Adrenal gland (tissue), 12 donors: Measurements from ENCODE around the gene KIF26B. TPM values are rescaled to one million over a fixed set of nuclear protein-coding genes. Genes with fewer than 3 reads are reported as not detected.

Experiments
- DNase-seq, 7 donors: peaks; one replicate each; pipeline ENCODE4 v3.0.0-alpha.2; 2019 to 2020
- H3K27ac ChIP-seq, 5 donors: fragments of 200-600 bp; sonication (generic) in 4 of 5; 1 replicate in 3 of 5; 2 replicates in 2 of 5; pipeline versions ENCODE4 v1.5.1 to v1.8.0; 2016 to 2020; ENCODE audit warnings: mild to moderate bottlenecking in 1 of 5
- H3K27me3 ChIP-seq: fragments of 200-600 bp; 2 replicates; pipeline ENCODE4 v1.8.0; 2021
- H3K36me3 ChIP-seq, 2 donors: fragments of 200-600 bp; replicated peaks in 1 of 2; 1 replicate in 1 of 2; 2 replicates in 1 of 2; pipeline versions ENCODE4 v1.5.1 to v1.8.0; 2018 to 2022
- H3K4me1 ChIP-seq, 2 donors: fragments of 200-600 bp; replicated peaks in 1 of 2; 1 replicate in 1 of 2; 2 replicates in 1 of 2; pipeline versions ENCODE4 v1.5.1 to v1.8.0; 2018 to 2021
- H3K4me3 ChIP-seq, 4 donors: fragments of 200-600 bp; sonication (generic) in 3 of 4; one replicate each; pipeline ENCODE4 v1.5.1; 2016 to 2018
- H3K9me3 ChIP-seq, 3 donors: fragments of 200-600 bp; sonication (generic) in 1 of 3; replicated peaks in 1 of 3; 1 replicate in 2 of 3; 2 replicates in 1 of 3; pipeline versions ENCODE4 v1.5.1 to v1.8.0; 2016 to 2021
- CTCF ChIP-seq, 6 experiments: fragments of 450-650 bp in 4 of 6; fragments of 200-600 bp in 2 of 6; sonication (generic) in 1 of 6; IDR thresholded peaks; 1 replicate in 5 of 6; 2 replicates in 1 of 6; pipeline versions ENCODE4 v1.5.1 to v1.8.0; 2016 to 2021; ENCODE audit warnings: antibody characterized with exemption in 6 of 6, mild to moderate bottlenecking in 2 of 6, moderate library complexity in 1 of 6
- POLR2A ChIP-seq, 2 donors: fragments of 450-650 bp; IDR thresholded peaks; one replicate each; pipeline ENCODE4 v1.6.1; 2017; ENCODE audit warnings: antibody characterized with exemption in 2 of 2, mild to moderate bottlenecking in 2 of 2, moderate library complexity in 1 of 2
- WGBS, 4 donors: extraction: QIAGEN DNeasy Blood & Tissue Kit in 2 of 4; methylation state at CpG; one replicate each; pipeline versions ENCODE4 v1.1.5 to v1.1.7; 2013 to 2017; 5-methylcytosine and 5-hydroxymethylcytosine counted together
- intact Hi-C, 2 donors: fragments of 100-400 bp; cut with DNase I; formaldehyde crosslinking; loops; one replicate each; pipeline versions ENCODE4 v1.14.1 to v1.15.0; 2022 to 2023
- polyA plus RNA-seq, 3 donors: library from polyadenylated mRNA; stranded (reverse); fragments of 200-250 nt in 2 of 3; fragments of 350-450 nt in 1 of 3; fragmentation: Illumina TruSeq in 1 of 3; extraction: RNeasy Lipid Tissue Mini Kit (QIAGEN cat#74804) in 1 of 3; gene quantifications; one replicate each; pipeline ENCODE4 v1.2.3, GENCODE V29; 2013 to 2014
- total RNA-seq, 9 donors: library from RNA; depleted of rRNA in 4 of 9; stranded (reverse); fragments of >200 nt in 4 of 9; fragments of 120-200 nt in 1 of 9; fragmentation: NEBNext Ultra II Directional in 1 of 9; extraction: Animal tissue kit (Norgen Biotek cat#: 25700) in 1 of 9; gene quantifications; one replicate each; pipeline versions ENCODE4 v1.1.0 to v1.2.4, GENCODE V29; 2013 to 2023
- donor health status: healthy with polysubstance abuse.
- donor health status: Bipolar disorder and iron deficiency.
- donor health status: DM: yes; HTN: yes; CAD: no.
- donor health status: DM: no; HTN: no; CAD: no.
- donor health status: DM: no; HTN: no; CAD: no.
- donor health status: DM: yes; HTN: yes; CAD: no.

Gene KIF26B
- total and polyA plus RNA-seq, 12 donors: 0.20 to 4.6 (median 2.6) TPM

- TF ChIP-seq POLR2A (IDR thresholded peaks at IDR 0.05) (no peak), CTCF (IDR thresholded peaks at IDR 0.05) (no peak)
- Histone ChIP-seq H3K27ac (no peak overlapping the region), H3K9me3 (no peaks in the 10 kb centered on the region), H3K4me3 (no peak overlapping the region), H3K4me1 (no peaks in the 10 kb centered on the region), H3K27me3 (no peaks in the 10 kb centered on the region), H3K36me3 (no peaks in the 10 kb centered on the region)
- intact Hi-C loops: no loop called here
- DNase-seq: no peak
- 75 to 84% (median 79%) methylated on average over 15 of the region's 15 CpGs for WGBS, 4 donors
These were observed 58.5 kb downstream of the KIF26B start for GRCh38 chr1:245213066-245213831.

DNA sequence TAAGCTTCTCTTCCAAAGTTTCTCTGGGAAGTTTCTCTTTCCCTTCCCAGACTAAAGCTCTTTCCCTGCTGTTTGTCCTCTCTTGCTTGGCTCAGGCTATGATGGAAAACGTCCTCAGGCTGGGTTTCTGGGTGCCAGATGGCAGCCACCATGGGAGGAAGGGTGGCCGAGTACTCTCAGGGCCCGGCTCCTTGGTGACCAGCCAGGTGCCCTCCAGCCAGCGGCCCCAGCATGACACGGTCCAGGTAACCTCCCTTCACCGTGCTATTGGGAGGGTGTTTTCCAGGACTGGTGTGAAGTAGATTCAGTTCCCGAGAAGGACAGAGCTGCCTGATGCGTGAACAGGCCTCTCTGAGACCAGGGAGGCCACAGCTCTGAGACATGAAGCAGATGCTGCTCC, 60.3 kb downstream of the KIF26B start:
- Histone ChIP-seq H3K36me3 (no peaks in the 10 kb centered on the region), H3K4me3 (no peak overlapping the region), H3K27me3 (no peaks in the 10 kb centered on the region), H3K27ac (no peak overlapping the region), H3K4me1 (no peaks in the 10 kb centered on the region), H3K9me3 (no peaks in the 10 kb centered on the region)
- WGBS, 4 donors: 74 to 89% (median 82%) methylated on average over 6 to 8 of the region's 8 CpGs
- TF ChIP-seq CTCF (IDR thresholded peaks at IDR 0.05) (no peak), POLR2A (IDR thresholded peaks at IDR 0.05) (no peak)
- intact Hi-C loops: no loop called here
- DNase-seq: no peak

DNA sequence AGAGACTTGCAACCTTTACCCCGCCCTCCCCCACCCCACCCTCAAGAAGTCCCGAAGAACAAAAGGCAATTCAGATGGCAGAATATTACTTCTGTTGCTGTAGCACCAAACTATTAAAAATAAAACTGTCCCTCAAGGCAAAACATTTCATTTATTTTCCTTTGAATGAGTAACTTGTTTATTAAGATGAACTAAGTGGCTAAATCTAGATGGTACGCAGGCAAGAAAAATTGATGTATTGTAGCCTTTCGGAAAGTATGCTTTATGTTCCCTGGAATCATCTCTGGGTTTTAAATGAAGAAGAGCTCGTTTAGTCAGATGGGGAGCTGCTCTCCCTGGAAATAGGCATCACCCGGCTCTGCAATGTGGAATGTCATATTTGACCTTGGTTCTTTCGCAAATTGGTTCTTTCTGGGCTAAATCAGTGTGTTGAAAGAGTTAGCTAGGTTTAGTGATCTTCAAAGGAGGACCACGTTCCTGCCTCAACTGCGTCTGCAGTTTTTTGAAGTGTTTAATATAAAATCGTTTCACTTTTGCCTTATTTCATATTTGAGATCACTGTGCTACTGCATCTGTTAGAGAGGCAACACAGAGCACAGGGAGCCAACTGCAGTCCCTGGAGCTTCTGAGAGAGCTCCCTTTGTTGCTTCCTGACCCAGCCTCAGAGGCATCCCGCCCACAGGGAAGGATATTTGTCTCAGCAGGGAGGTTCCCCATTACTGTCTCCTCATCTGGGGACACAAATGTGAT, 61.8 kb downstream of the KIF26B start:
- 41 to 52% (median 48%) methylated on average over 11 of the region's 11 CpGs for WGBS, 4 donors
- DNase-seq: no peak
- no peak overlapping the region for H3K27ac ChIP-seq
- TF ChIP-seq CTCF (IDR thresholded peaks at IDR 0.05): no peak
- H3K36me3 ChIP-seq: no peaks in the 10 kb centered on the region
- intact Hi-C loops: no loop called here
- H3K27me3 ChIP-seq: no peaks in the 10 kb centered on the region
- no peak overlapping the region for H3K4me3 ChIP-seq
- no peaks in the 10 kb centered on the region for H3K4me1 ChIP-seq
- no peaks in the 10 kb centered on the region for H3K9me3 ChIP-seq

- WGBS, 4 donors: 83 to 92% (median 90%) methylated on average over 12 of the region's 12 CpGs
- Histone ChIP-seq H3K4me1 (no peaks in the 10 kb centered on the region), H3K27ac (no peak overlapping the region), H3K36me3 (no peaks in the 10 kb centered on the region), H3K27me3 (no peaks in the 10 kb centered on the region), H3K9me3 (no peaks in the 10 kb centered on the region), H3K4me3 (no peak overlapping the region)
- intact Hi-C loops: no loop called here
- no peak for DNase-seq
- TF ChIP-seq POLR2A (IDR thresholded peaks at IDR 0.05): no peak
- no peak for TF ChIP-seq CTCF (IDR thresholded peaks at IDR 0.05)
These were observed 63.2 kb downstream of the KIF26B start for GRCh38 chr1:245217853-245218608.
